ENCODE data around the gene CACNA1I.

DNA sequence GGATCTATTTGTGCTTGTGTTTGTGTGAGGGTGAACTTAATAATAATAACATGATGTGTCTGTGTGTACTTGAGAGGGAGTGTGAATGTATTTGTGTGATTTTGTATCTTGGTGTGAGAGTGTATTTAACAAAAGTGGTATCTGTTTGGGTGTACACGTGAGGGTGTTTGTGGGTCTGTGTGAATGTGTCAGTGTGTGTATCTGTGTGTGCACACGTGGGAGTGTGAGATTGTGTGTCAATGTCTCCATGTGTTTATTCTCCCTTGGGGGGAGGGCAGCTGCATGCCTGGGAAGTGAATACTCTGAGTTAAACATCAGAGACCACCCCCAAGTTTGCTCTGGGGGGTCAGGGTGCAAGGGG lies 23.0 kb upstream of the CACNA1I start:
- TF ChIP-seq CTCF (IDR thresholded peaks at IDR 0.05), result no peak
- no peak for TF ChIP-seq POLR2A (IDR thresholded peaks at IDR 0.05)
